GM12891 (cell line): ENCODE results near the gene SPTLC2.

Source experiments
- POLR2A ChIP-seq: IDR thresholded peaks from 2 replicates; pipeline ENCODE4 v1.6.1; 2011; ENCODE audit warnings: low read depth, low read length, control low read depth
- POLR2AphosphoS5 ChIP-seq: IDR thresholded peaks from 2 replicates; pipeline ENCODE4 v1.6.1; 2011; ENCODE audit warnings: low read depth, low read length, control low read depth
- POU2F2 ChIP-seq: IDR thresholded peaks from 2 replicates; pipeline ENCODE4 v1.6.1; 2011; ENCODE audit warnings: low read depth, mild to moderate bottlenecking, control low read depth, low read length, moderate library complexity
- TAF1 ChIP-seq: IDR thresholded peaks from 2 replicates; pipeline ENCODE4 v1.6.1; 2011; ENCODE audit warnings: low read depth, low read length, control low read depth

DNA sequence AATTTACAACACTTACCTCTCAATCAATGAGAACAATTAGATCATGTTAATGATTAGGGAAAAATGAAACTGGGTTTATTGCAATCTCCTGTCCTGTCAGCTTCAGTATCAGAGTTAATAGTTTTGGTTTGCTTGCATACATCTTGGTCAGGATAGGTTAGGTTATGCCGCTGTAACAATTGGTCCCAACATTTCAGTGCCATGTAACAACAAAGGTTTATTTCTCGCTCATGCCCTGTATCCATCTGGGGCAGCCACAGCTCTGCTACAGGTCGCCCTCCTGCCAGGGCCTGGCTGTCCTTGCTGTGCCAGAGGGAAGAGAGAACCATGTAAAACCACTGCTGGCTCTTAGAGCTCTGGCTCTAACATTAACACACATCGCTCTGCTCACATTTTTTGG, 30.5 kb upstream of the SPTLC2 start:
- TF ChIP-seq POLR2A (no peak), TAF1 (no peak), POLR2AphosphoS5 (no peak), POU2F2 (no peak)
